SKM-1 treated with dmso at 0.1 percent for 144 hours (cell line): ENCODE data around the gene RPS27.
"Not testable (repeated sequence)": the region's sequence is repeated elsewhere in the genome, so short reads cannot be mapped to it uniquely, and the experiment has no call there.

ENCODE experiments used
- DNase-seq: peaks from one replicate; lab custom pipeline; 2025; ENCODE audit not compliant: unreplicated experiment; lab: John Stamatoyannopoulos, UW

RPS27 gene

GRCh38 chr1:153960206-153960605 is 30.4 kb upstream of the RPS27 start:
- DNase-seq: no peak

- no peak for DNase-seq
Measured at GRCh38 chr1:153961421-153961820, 29.1 kb upstream of the RPS27 start.

- DNase-seq: peak; percentile 56
Measured at GRCh38 chr1:153962088-153963029, 28.2 kb upstream of the RPS27 start.

GRCh38 chr1:153963030-153963849 is 27.3 kb upstream of the RPS27 start, which contains the start of gene SLC39A1:
SLC39A1 (minus strand) TSS chr1:153963537; CDS start chr1:153962715, 822 bp downstream.
- DNase-seq: peak; percentile 98

GRCh38 chr1:153963850-153964331 is 26.7 kb upstream of the RPS27 start:
- no peak for DNase-seq

- DNase-seq: peak; percentile 100
Measured at GRCh38 chr1:153967107-153967999, 23.2 kb upstream of the RPS27 start, which contains the start of gene CREB3L4. CREB3L4 (plus strand) TSS chr1:153967902; CDS start chr1:153968526, 624 bp downstream.

GRCh38 chr1:153968000-153968363 is 22.6 kb upstream of the RPS27 start:
- no peak for DNase-seq

- DNase-seq: no peak
Measured at GRCh38 chr1:153968408-153968807, 22.2 kb upstream of the RPS27 start.

GRCh38 chr1:153968972-153969371 is 21.6 kb upstream of the RPS27 start:
- DNase-seq: no peak

- DNase-seq: no peak
Measured at GRCh38 chr1:153970346-153970745, 20.2 kb upstream of the RPS27 start.

- DNase-seq: no peak
Measured at GRCh38 chr1:153973071-153973470, 17.5 kb upstream of the RPS27 start.

GRCh38 chr1:153973525-153973924 is 17.0 kb upstream of the RPS27 start:
- no peak for DNase-seq

GRCh38 chr1:153976819-153977249 is 13.7 kb upstream of the RPS27 start:
- DNase-seq: no peak

GRCh38 chr1:153977250-153978240 is 13.0 kb upstream of the RPS27 start, which contains the start of gene JTB:
JTB (minus strand) TSS chr1:153977674; CDS start chr1:153977252, 422 bp downstream.
- peak; percentile 87 for DNase-seq

- DNase-seq: no peak
Measured at GRCh38 chr1:153978274-153978909, 12.2 kb upstream of the RPS27 start.

GRCh38 chr1:153979091-153979490 is 11.5 kb upstream of the RPS27 start:
- DNase-seq: not testable (repeated sequence)

GRCh38 chr1:153981735-153982134 is 8.8 kb upstream of the RPS27 start:
- DNase-seq: not testable (repeated sequence)

GRCh38 chr1:153984123-153984894 is 6.3 kb upstream of the RPS27 start:
- no peak for DNase-seq
